NCI-H226 (cell line): ENCODE measurements around the gene ARHGEF10L.

Experiments
- DNase-seq: peaks from one replicate; pipeline ENCODE4 v3.0.0-alpha.2; 2015

ARHGEF10L gene

DNA sequence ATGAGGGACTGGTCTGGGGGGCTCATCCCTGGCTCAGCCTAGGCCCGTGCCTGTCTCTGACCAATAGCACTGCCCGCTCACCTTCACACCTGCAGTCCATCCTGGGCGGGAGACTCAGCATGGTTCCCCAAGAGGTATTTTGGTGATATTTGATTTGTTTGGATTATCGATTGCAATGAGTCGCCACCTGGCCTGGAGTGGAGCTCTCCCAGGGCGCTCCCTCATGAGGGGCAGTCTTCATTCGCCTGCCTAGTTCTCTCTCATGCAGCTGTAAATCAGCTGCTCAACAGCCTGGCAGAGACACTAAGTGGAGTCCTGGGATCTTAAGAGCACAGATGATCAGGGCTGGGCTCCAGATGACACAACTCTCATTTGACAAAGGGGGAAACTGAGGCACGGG lies 125.6 kb downstream of the ARHGEF10L start:
- no peak for DNase-seq

DNA sequence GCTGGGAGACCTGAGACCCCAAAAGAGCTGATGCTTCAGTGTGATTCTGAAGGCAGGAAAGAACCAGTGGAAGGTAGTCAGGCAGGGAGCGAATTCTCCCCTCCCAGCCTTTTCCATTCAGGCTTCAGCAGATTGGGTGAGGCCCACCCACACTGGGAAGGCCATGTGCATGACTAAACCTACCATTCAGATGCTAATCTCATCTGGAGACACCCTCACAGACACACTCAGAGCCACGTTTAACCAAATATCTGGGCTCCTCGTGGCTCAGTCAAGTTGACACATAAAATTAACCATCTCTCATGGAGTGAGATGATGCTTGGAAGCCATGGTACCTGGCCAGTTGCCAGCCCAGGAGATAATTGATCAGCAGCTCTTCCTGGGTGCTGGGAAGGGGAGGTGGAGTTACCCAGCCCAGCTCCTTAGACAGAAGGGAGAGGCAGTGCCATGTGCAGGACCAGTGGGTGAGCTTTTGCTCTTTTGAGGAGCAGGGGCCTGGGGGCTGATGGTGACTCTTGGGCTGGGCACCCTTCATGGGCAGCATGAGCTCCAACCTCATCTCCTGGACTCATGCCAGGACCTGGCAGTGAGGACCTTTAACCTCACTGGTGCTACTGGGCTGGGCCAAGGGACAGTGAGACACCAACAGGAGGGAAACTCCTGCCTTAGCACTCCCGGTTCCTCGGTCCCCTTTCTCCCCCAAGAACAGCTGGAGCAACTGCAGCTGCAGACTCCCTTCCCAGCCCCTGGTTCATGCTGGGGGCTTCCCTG lies 126.6 kb downstream of the ARHGEF10L start:
- no peak for DNase-seq

DNA sequence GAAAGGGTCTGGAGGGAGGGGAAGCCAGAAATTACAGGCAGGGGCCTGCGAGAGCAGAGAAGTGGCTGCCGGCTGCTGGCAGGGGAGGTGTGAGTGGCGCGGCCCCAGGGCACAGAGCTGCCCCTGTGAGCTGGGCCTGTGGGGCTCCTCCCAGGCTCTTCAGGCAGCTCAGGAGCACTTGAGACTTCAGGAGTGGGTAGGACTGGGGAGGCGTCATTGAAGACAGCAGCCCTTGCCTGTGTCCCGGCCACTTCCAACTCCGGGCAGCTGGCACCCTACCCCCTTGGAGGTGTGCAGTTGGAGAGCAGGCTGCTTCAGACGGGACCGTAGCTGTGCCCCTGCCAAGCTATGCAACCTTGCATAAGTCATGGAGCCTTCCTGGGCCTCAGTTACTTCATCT lies 128.1 kb downstream of the ARHGEF10L start:
- DNase-seq: no peak

DNA sequence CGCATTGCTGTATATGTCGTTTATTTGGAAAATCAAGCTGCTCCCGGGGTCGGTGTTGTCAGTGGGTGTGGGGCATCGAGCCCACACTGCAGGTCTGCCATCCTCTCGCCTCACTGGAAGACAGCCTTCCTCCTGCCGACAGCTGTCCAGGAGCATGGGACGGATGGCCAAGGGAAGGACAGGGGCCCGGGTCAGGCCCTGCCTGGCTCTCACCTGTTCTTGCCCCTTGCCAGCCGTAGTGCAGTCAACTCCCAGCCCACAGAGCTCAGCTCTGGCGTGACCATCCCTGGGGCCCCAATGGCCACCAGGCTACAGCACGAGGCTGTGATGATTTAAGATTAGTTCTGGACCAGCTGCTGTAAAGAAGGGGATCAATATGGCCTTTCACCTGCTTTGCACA lies 128.7 kb downstream of the ARHGEF10L start:
- DNase-seq: no peak

DNA sequence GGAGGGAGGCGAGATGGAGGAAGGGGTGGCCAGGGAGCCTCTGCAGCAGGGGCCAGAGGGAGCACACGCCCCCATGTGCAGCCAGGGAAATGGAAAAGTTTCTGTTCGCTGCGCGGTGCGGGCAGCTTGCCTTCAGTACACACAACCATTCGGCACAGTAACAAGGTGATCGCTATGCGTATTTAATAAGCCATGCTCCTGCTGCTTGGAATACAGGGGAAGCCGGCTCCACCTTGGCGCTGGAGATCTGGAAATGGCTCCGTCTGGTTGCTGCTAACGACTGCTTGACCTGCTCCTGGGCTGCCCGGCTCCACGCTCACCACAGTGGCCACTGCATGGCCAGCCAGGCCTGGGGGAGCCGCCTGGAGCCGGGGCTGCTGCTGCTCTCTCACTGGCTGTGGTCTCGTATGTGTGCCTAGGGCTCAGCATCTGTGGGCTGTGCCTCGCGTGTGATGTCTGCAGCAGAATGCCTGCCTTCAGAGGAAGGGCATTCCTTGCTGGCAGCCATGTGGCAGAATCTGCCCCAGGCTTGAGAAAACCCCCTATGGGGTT lies 129.2 kb downstream of the ARHGEF10L start:
- no peak for DNase-seq

DNA sequence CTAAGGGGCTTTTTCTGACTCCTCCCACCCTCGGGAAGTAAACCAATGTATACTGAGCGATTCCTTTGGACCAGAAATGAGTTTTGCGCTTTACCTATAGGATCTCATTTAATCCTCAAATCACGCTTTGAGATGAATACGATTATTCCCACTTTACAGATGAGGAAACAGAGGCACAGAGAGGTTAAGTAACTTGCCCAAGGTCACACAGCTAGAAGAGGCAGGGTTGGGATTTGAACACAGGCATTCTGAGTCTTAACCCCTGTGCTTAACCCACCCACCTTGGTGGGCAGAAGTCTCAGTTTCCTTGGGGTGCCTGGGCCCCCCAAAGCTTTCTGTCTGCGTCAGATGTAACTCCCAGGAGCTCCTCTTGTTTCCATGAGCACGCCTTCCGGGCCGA lies 129.8 kb downstream of the ARHGEF10L start:
- DNase-seq: no peak

DNA sequence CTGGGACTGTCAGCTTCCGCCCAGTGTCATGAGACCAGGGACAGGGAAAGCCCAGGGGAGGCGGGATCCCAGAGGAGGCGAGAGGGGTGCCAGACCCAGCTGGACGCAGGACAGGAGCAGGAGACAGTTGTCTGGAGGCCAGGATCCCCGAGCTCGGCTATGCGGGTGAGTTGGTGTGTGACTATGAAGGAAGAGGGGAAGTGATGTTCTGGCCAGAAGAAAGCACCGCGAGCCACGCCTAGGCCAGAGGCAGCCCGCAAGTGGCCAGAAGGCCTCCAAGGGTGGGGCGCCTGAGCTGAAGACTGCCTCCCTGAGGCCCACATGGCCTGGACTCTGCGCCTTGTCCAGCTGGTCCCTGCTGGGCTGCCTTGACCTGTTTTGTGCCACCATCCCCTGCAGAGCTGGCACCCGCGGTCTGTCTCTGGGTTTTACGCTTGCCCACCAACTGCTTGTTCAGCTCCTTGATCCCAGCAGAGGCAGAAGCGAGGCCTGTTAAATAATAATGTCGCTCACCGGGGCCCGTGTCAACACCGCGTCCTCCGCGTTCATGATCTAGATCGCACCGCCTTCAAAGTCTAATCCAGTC lies 130.5 kb downstream of the ARHGEF10L start:
- DNase-seq: no peak

DNA sequence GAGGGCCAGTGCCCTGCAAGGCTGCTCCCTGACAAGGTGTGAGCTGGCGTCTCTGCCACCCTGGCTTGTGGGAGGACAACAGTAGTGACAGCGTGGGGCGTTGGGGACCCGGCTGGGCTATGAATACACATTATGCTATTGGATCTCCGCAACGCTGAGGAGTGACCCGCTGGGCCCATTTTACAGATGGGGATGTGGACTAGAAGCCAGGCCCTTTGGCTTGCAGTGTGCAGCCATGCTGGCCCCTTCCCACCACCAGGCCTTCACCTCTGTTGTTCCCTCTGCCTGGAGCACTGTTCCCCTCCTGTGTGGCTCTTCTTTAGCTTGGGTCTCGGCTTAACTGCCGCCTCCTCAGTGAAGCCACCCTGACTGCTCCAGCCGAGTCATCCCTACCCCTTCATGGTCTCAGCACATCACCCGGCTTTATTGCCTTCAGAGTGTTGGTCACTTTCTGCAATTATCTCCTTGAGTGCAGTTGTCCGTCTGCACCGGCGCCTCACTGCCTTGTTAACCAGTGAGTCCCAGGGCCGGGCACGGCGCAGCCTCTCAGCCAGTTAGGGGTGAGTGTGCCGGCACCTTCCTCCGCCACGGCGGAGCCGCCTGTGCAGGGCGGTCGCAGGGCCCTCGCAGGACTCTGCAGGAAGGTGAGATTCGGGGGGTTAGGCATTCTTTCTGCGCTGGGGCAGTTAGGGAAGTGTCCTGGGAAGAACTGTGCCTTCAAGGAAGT lies 131.3 kb downstream of the ARHGEF10L start:
- DNase-seq: no peak

DNA sequence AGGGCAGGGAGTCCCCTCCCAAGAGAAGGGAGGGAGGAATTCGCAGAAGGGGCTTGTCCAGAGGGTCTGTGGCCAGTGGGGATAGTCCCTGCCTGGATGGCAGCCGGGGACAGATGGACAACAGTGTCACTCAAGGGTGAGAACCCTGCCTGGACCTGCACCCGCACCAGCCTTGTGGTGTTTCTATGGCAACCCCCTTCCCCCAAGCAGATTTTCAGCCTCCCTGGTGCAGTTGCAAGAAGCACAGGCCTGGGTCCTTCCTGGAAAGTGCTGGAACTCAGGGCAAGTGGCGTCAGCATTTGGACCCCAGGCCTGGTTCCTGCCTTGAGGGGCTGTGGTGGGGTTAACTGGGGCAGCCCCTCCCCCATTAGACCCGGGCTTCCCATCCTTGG lies 131.8 kb downstream of the ARHGEF10L start:
- DNase-seq: no peak

DNA sequence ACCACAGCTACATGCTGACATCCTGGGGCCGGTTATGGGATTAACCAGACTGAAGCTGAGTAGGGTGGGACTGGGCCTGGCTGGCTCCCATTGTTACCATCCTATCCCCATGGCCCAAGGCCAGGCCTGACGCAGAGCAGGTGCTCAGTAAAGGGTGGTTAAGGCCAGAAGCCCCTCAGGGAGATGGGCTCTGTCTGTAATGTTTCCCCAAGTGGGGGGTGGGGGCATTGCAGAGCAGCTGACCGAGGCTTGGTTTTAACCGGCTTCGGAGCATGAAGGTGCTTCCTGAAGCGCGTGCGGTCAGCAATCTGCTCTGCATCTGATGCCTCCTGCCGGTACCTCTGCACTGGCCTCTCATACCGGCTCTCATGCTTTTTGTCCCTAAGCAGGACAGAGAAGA lies 132.2 kb downstream of the ARHGEF10L start:
- DNase-seq: no peak

DNA sequence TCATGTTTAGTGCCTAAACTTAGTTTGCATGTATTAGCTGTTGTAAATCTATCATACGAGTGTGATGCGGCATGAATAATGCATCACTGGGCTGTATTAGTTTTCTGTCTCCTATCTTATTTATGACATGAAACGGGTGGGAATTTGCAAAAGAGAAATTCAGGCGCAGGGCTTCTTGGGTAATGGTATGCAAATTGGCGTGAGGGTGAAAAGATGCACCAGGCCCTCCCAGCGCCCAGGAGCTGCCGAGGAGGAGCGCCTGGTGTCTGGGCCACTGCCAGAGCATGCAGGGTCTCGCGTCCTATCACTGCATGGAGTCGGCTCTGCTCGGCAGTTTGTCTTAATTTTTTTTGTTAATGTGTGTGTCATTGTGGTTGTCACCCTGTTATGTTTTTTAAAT lies 132.7 kb downstream of the ARHGEF10L start:
- no peak for DNase-seq

DNA sequence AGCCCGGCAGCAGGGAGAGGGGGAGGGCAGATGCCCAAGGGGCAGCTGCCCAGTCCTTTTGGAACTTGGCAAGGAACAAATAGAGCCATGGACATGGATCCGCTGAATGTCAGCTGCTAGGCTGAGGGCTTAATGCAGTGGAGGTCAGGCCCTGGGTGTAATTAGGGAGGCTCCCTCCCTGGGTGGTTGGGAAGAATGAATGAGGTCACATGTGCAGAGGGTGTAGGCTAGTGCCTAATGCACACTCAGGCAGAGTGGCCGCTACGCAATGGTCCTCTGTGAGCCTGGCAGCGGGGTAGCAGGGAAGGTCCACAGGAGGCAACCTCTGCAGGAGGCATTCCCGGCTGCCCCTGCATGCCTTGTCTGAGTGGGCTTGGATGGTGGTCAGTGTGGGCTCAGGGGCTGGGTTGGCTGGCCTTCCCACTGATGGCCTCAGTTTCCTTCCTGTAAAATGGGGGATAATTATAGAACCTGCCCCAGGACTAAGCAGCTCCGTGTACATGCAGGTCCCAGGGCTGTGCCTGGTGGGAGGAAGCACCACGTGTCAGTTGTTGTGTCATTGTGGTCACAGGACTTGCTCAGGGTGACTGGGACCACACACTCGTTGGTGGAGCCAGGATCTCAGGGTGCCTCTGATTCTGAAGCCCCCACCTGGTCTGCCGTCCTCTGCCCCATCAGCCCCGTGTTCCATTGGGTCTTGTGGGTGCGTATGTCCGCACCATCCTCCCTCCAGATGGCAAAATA lies 134.0 kb downstream of the ARHGEF10L start:
- no peak for DNase-seq

DNA sequence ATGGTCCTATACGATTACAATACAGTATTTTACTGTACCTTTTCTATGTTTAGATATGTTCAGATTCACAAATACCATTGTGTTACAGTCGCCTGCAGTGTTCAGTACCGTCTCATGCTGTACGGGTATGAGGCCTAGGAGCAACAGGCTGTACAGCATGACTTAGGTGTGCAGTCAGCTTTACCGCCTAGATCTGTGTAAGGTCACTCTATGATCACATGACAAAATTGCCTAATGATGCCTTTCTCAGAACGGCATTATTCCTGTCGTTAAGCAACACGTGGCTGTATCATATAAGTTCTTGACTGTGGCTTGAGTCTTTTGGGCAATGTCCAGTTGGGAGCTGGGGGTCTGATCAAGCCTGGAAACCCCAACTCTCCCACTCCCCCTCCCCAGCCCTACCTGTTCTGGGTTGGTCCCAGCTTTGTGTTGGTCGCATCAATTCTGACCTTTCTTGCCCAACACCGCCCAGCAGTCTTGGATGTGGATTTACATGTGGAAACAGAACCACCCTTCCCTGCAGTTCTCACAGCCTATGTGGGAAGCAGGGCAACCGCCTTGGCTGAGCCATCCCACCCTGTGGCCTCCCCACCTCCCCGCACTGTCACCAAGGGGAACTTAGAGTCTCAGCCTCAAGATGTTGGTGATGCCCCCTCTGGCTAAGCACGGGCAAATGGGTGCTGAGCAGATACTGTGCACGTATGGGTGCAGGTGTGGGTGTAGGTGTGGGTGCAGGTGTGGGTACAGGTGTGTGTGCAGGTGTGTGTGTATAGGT lies 135.4 kb downstream of the ARHGEF10L start:
- DNase-seq: no peak

DNA sequence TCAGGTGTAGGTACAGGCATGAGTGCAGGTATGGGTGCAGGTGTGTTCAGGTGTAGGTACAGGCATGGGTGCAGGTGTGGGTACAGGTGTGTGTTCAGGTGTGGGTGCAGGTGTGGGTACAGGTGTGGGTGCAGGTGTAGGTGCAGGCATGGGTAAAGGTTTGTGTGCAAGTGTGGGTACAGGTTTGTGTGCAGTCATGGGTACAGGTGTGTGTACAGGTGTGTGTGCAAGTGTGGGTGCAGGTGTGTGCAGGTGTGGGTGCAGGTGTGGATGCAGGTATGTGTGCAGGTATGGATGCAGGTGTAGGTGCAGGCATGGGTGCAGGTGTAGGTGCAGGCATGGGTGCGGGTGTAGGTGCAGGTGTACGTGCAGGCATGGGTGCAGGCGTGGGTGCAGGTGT lies 136.2 kb downstream of the ARHGEF10L start:
- DNase-seq: no peak

DNA sequence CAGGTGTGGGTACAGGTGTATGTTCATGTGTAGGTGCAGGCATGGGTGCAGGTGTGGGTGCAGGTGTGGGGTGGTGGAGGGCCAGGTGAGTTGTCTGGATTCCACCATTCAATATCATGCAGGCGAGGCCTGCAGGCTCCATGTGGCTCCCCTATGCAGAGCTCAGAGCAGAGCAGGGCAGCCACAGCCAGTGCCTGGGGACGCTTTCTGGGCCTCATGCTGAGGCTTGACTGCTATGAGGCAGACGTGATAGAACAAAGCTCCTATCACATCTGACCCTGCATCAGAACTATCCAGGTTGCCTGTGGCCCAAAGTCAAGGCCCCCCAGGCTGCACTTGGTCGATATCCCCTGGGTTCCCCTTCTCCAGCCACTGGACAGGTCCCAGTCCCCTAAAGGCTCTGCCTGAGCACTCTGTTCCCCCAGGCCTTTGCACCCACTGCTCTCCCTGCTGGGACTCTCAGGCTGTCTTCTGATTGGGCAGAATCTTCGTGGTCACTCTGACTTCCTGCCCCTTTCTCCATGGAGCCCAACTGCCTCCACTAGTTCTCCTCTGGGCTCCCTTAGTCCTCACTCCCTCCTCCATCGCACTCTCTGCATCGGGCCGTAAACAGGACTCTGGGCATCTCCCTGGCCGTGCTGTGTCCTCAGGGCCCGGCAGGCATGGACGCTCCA lies 137.0 kb downstream of the ARHGEF10L start:
- no peak for DNase-seq

DNA sequence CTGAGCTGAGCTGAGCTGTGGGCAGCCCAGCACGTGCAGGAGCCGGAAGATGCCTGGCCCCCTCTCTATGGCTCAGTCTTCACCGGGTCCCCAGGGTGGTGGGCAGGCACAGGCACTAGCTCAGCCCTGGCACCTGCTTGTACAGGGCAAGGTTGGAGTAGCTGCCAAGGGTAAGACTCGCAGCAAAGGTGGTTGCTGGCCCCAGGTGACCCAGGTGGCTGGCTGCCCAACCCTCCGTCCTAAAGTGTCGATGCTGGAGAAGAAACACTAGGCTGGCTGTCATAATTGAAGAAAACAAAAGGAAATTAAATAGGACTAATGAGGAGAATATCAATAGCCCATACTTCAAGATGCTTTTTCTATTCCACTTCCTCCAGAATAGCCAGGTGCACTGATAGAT lies 138.5 kb downstream of the ARHGEF10L start:
- no peak for DNase-seq

DNA sequence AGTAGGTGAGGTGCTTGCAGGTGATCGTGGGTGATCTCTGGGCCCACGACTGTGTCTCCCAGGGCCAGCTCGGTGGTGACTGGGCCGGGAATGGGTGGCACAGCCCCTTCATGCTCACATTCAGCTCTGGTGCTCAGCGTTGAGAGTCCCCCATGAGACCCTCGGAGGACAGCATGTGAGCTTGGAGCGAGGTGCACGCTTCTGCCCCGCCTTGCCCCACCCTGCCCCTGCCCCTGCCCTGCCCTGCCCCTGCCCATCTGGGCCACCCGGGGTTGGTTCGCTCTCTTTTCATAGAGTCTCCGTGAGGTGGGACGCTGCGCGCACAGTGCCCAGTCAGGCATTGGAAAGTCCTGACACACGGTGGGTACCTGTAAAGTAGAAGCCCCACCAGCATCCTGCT lies 140.4 kb downstream of the ARHGEF10L start:
- DNase-seq: no peak

DNA sequence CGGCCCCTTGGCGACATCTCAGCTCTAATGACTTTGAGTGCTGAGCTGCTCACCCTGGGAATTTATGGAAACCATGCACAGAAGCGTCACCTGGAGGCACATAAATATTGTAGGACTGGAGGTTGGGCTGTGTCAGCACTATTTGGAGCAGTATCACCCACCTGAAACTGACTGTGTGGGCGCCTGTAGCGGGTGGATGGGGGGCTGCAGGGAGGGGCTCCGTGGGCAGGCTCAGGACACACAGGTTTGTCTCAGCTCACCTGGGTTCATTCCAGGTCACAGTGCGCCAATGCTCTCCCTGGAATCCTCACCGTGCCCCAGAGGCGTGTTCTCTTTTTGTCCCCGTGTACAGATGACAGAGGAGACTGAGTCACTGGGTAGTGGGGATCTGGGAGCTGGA lies 140.8 kb downstream of the ARHGEF10L start:
- DNase-seq: no peak

DNA sequence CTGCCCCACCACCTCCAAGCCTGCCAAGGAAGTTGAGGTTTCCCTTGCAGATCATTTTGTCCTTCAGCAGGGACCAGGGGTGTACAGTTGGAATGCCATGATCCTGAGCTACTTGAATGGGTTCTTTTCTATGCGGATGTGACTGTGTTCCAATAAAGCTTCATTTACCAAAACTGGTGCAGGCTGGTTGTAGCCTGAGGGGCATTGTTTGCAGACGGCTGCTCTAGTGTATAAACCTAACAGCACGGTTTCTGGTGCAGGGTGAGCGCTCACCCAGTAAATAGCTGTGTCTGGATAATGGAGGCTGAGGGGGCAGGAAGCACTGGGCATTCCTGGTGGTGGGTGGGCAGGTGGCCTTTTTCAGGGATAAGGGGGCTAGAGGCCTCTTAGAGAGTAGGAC lies 142.9 kb downstream of the ARHGEF10L start:
- DNase-seq: no peak

DNA sequence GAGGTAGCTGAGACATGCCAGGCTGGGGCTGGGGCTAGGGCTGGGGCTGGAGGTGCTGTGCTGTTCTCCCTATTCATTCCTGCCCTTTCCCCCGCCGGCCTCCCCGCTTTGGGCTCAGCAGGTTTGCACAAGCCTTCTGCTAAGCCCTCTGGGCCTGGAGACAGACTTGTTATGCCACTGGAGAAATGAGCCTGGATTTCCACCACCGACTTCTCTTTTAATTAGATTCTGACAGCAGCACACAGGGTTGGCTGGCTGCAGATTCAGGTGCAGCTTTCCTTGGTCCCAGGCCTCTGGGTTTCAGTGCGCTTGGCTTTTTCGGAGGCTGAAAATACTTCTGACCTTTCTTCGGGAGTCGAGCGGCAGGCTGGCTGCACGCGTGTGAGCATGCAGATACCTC lies 144.1 kb downstream of the ARHGEF10L start:
- DNase-seq: no peak

DNA sequence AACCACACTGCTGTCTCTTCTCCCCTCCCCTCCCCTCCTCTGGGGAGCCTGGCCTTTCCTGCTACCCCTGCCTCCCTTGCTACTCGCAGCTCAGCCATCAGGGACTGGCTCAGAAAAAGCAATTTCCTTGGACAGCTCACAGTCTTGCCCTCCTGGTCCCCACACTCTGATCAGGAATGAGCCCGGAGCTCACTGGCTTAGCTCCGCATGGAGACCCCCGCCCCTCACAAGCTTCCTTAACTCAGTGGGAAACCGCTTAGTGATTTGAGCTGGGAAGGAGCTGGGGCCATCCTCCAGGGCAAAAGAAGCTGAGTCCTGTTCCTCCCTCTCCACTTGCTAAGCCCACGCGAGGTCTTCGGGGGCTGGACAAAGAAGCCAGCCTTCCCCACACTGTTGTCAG lies 145.3 kb downstream of the ARHGEF10L start:
- no peak for DNase-seq

DNA sequence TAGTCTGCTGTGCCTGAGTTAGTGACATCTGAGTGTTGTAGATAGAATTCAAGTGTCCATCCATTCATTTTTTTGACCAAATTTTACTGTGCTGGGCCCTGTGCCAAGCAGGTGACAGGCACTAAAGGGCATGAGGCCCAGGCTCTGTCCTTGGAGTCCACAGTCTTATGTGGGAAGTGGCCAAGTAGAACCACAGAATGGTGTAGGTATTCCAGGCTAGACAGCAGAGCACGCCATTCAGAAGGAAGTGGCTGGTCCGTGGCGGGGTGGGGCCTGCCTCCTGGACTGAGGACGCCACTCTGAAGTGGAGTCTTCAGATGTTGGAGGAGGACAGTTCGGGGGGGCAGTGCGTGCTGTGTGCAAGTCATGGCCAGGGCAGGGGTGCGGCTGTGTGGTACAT lies 146.8 kb downstream of the ARHGEF10L start:
- DNase-seq: no peak
